ENCODE data around the gene ITGB2. TPM values are rescaled to one million over a fixed set of nuclear protein-coding genes. Genes with fewer than 3 reads are reported as not detected.
"Not testable (repeated sequence)": the region's sequence is repeated elsewhere in the genome, so short reads cannot be mapped to it uniquely, and the experiment has no call there.

Gene ITGB2
- total RNA-seq, 1 donor from 2014 or later = 19.8 TPM

- H3K27ac ChIP-seq (ENCODE audit: low read depth, low read length) = no peak overlapping the region
- peak overlapping the region in 1 of 3 donors; percentile 14 for H3K4me3 ChIP-seq (ENCODE audit: low read length in 3 of 3)
- peak overlapping the region in 1 of 3 donors; percentile 40 for H3K9ac ChIP-seq (ENCODE audit: low read depth in 1 of 3, low read length in 3 of 3)
- peaks cover 0 to 2% (median 0%) of the 10 kb centered on the region in 3 donors for H3K9me3 ChIP-seq (ENCODE audit: control insufficient read depth in 3 of 3, low read length in 3 of 3)
- H3K27me3 ChIP-seq (ENCODE audit: control insufficient read depth in 3 of 3, insufficient read depth in 3 of 3, low read length in 3 of 3) = peaks cover 38 to 59% (median 50%) of the 10 kb centered on the region in 3 donors
- peaks cover 0 to 2% (median 0%) of the 10 kb centered on the region in 3 donors for H3K36me3 ChIP-seq (ENCODE audit: control insufficient read depth in 3 of 3, insufficient read depth in 3 of 3, low read length in 3 of 3)
- H3K4me1 ChIP-seq (ENCODE audit: control insufficient read depth in 3 of 3, insufficient read depth in 3 of 3, low read length in 3 of 3) = peaks cover 9 to 23% (median 11%) of the 10 kb centered on the region in 3 donors
Measured at GRCh38 chr21:44932408-44933181, 11.9 kb upstream of the ITGB2 start.

GRCh38 chr21:44931501-44932407, 11.1 kb upstream of the ITGB2 start:
- H3K27me3 ChIP-seq (ENCODE audit: control insufficient read depth in 3 of 3, insufficient read depth in 3 of 3, low read length in 3 of 3) = peaks cover 42 to 64% (median 57%) of the 10 kb centered on the region in 3 donors
- peaks cover 0 to 2% (median 0%) of the 10 kb centered on the region in 3 donors for H3K9me3 ChIP-seq (ENCODE audit: control insufficient read depth in 3 of 3, low read length in 3 of 3)
- peaks cover 9 to 28% (median 11%) of the 10 kb centered on the region in 3 donors for H3K4me1 ChIP-seq (ENCODE audit: control insufficient read depth in 3 of 3, insufficient read depth in 3 of 3, low read length in 3 of 3)
- H3K36me3 ChIP-seq (ENCODE audit: control insufficient read depth in 3 of 3, insufficient read depth in 3 of 3, low read length in 3 of 3) = peaks cover 0 to 2% (median 0%) of the 10 kb centered on the region in 3 donors
- H3K27ac ChIP-seq (ENCODE audit: low read depth, low read length) = no peak overlapping the region
- peak overlapping the region in 1 of 3 donors; percentile 40 for H3K9ac ChIP-seq (ENCODE audit: low read depth in 1 of 3, low read length in 3 of 3)
- peak overlapping the region in 2 of 3 donors; percentile 13 to 27 for H3K4me3 ChIP-seq (ENCODE audit: low read length in 3 of 3)

GRCh38 chr21:44931137-44931500, 10.4 kb upstream of the ITGB2 start:
- Histone ChIP-seq H3K4me1 (ENCODE audit: control insufficient read depth in 3 of 3, insufficient read depth in 3 of 3, low read length in 3 of 3) (peaks cover 9 to 34% (median 14%) of the 10 kb centered on the region in 3 donors), H3K27ac (ENCODE audit: low read depth, low read length) (no peak overlapping the region), H3K9ac (ENCODE audit: low read depth in 1 of 3, low read length in 3 of 3) (no peak overlapping the region), H3K9me3 (ENCODE audit: control insufficient read depth in 3 of 3, low read length in 3 of 3) (peaks cover 0 to 2% (median 0%) of the 10 kb centered on the region in 3 donors), H3K4me3 (ENCODE audit: low read length in 3 of 3) (no peak overlapping the region), H3K27me3 (ENCODE audit: control insufficient read depth in 3 of 3, insufficient read depth in 3 of 3, low read length in 3 of 3) (peaks cover 49 to 70% (median 60%) of the 10 kb centered on the region in 3 donors), H3K36me3 (ENCODE audit: control insufficient read depth in 3 of 3, insufficient read depth in 3 of 3, low read length in 3 of 3) (peaks cover 0 to 2% (median 0%) of the 10 kb centered on the region in 3 donors)

- H3K4me3 ChIP-seq (ENCODE audit: low read length in 3 of 3) = no peak overlapping the region
- peaks cover 50 to 71% (median 60%) of the 10 kb centered on the region in 3 donors for H3K27me3 ChIP-seq (ENCODE audit: control insufficient read depth in 3 of 3, insufficient read depth in 3 of 3, low read length in 3 of 3)
- H3K36me3 ChIP-seq (ENCODE audit: control insufficient read depth in 3 of 3, insufficient read depth in 3 of 3, low read length in 3 of 3) = peaks cover 0 to 2% (median 0%) of the 10 kb centered on the region in 3 donors
- H3K9me3 ChIP-seq (ENCODE audit: control insufficient read depth in 3 of 3, low read length in 3 of 3) = peaks cover 0 to 2% (median 0%) of the 10 kb centered on the region in 3 donors
- no peak overlapping the region for H3K9ac ChIP-seq (ENCODE audit: low read depth in 1 of 3, low read length in 3 of 3)
- H3K4me1 ChIP-seq (ENCODE audit: control insufficient read depth in 3 of 3, insufficient read depth in 3 of 3, low read length in 3 of 3) = peaks cover 9 to 36% (median 14%) of the 10 kb centered on the region in 3 donors
- H3K27ac ChIP-seq (ENCODE audit: low read depth, low read length) = no peak overlapping the region
Measured at GRCh38 chr21:44930543-44930981, 9.9 kb upstream of the ITGB2 start.

GRCh38 chr21:44929799-44930542, 9.3 kb upstream of the ITGB2 start:
- peaks cover 0 to 2% (median 0%) of the 10 kb centered on the region in 3 donors for H3K9me3 ChIP-seq (ENCODE audit: control insufficient read depth in 3 of 3, low read length in 3 of 3)
- H3K4me3 ChIP-seq (ENCODE audit: low read length in 3 of 3) = no peak overlapping the region
- peaks cover 0 to under 1% (median 0%) of the 10 kb centered on the region in 3 donors for H3K36me3 ChIP-seq (ENCODE audit: control insufficient read depth in 3 of 3, insufficient read depth in 3 of 3, low read length in 3 of 3)
- H3K9ac ChIP-seq (ENCODE audit: low read depth in 1 of 3, low read length in 3 of 3) = no peak overlapping the region
- H3K27ac ChIP-seq (ENCODE audit: low read depth, low read length) = no peak overlapping the region
- H3K4me1 ChIP-seq (ENCODE audit: control insufficient read depth in 3 of 3, insufficient read depth in 3 of 3, low read length in 3 of 3) = peaks cover 9 to 38% (median 14%) of the 10 kb centered on the region in 3 donors
- peaks cover 50 to 71% (median 54%) of the 10 kb centered on the region in 3 donors for H3K27me3 ChIP-seq (ENCODE audit: control insufficient read depth in 3 of 3, insufficient read depth in 3 of 3, low read length in 3 of 3)

- peaks cover 11 to 42% (median 17%) of the 10 kb centered on the region in 3 donors for H3K4me1 ChIP-seq (ENCODE audit: control insufficient read depth in 3 of 3, insufficient read depth in 3 of 3, low read length in 3 of 3)
- H3K4me3 ChIP-seq (ENCODE audit: low read length in 3 of 3) = no peak overlapping the region
- no peaks in the 10 kb centered on the region for H3K36me3 ChIP-seq (ENCODE audit: control insufficient read depth in 3 of 3, insufficient read depth in 3 of 3, low read length in 3 of 3)
- H3K27ac ChIP-seq (ENCODE audit: low read depth, low read length) = no peak overlapping the region
- no peak overlapping the region for H3K9ac ChIP-seq (ENCODE audit: low read depth in 1 of 3, low read length in 3 of 3)
- peaks cover 0 to 2% (median 0%) of the 10 kb centered on the region in 3 donors for H3K9me3 ChIP-seq (ENCODE audit: control insufficient read depth in 3 of 3, low read length in 3 of 3)
- H3K27me3 ChIP-seq (ENCODE audit: control insufficient read depth in 3 of 3, insufficient read depth in 3 of 3, low read length in 3 of 3) = peaks cover 47 to 71% (median 50%) of the 10 kb centered on the region in 3 donors
Measured at GRCh38 chr21:44929242-44929798, 8.6 kb upstream of the ITGB2 start.

GRCh38 chr21:44928500-44929241, 8.0 kb upstream of the ITGB2 start:
- H3K9ac ChIP-seq (ENCODE audit: low read depth in 1 of 3, low read length in 3 of 3) = not testable (repeated sequence)
- peak overlapping the region in 2 of 3 donors; percentile 5 to 23 for H3K4me3 ChIP-seq (ENCODE audit: low read length in 3 of 3)

GRCh38 chr21:44927587-44928461, 7.1 kb upstream of the ITGB2 start:
- Histone ChIP-seq H3K27me3 (ENCODE audit: control insufficient read depth in 3 of 3, insufficient read depth in 3 of 3, low read length in 3 of 3) (peaks cover 32 to 56% (median 37%) of the 10 kb centered on the region in 3 donors), H3K9me3 (ENCODE audit: control insufficient read depth in 3 of 3, low read length in 3 of 3) (peaks cover 0 to 2% (median 0%) of the 10 kb centered on the region in 3 donors), H3K4me1 (ENCODE audit: control insufficient read depth in 3 of 3, insufficient read depth in 3 of 3, low read length in 3 of 3) (peaks cover 8 to 30% (median 16%) of the 10 kb centered on the region in 3 donors), H3K9ac (ENCODE audit: low read depth in 1 of 3, low read length in 3 of 3) (no peak overlapping the region), H3K27ac (ENCODE audit: low read depth, low read length) (no peak overlapping the region), H3K4me3 (ENCODE audit: low read length in 3 of 3) (peak overlapping the region in 2 of 3 donors; percentile 5 to 23), H3K36me3 (ENCODE audit: control insufficient read depth in 3 of 3, insufficient read depth in 3 of 3, low read length in 3 of 3) (no peaks in the 10 kb centered on the region)

More at GRCh38 chr21:44928500-44929241, 8.0 kb upstream of the ITGB2 start:
- H3K27ac ChIP-seq (ENCODE audit: low read depth, low read length); H3K36me3 ChIP-seq (ENCODE audit: control insufficient read depth in 3 of 3, insufficient read depth in 3 of 3, low read length in 3 of 3); H3K9me3 ChIP-seq (ENCODE audit: control insufficient read depth in 3 of 3, low read length in 3 of 3): not testable (repeated sequence)
- Histone ChIP-seq H3K27me3 (ENCODE audit: control insufficient read depth in 3 of 3, insufficient read depth in 3 of 3, low read length in 3 of 3) (peaks cover 41 to 65% (median 45%) of the 10 kb centered on the region in 3 donors), H3K4me1 (ENCODE audit: control insufficient read depth in 3 of 3, insufficient read depth in 3 of 3, low read length in 3 of 3) (peaks cover 11 to 37% (median 17%) of the 10 kb centered on the region in 3 donors)

Measured in skeletal muscle tissue (tissue), 4 donors.